HCT116 (cell line): Measurements from ENCODE around the gene SFT2D2. TPM values are rescaled to one million over a fixed set of nuclear protein-coding genes. Genes with fewer than 3 reads are reported as not detected.

Source experiments
- ATAC-seq: fragments of 200-7000 bp; cut with Tn5 transposase; 2 replicates; pipeline ENCODE4 v1.9.1; 2020; ENCODE audit warnings: mild to moderate bottlenecking, moderate library complexity
- BruUV-seq: library from RNA; stranded (reverse); fragments of 400-500 nt; replicated peaks from 2 replicates; lab custom pipeline; 2021; lab: Mats Ljungman, UMichigan
- CTCF ChIA-PET: fragments of 300-600 bp; sonication (Branson Sonifier 250); formaldehyde crosslinking; loops from one replicate; lab custom pipeline; 2021; ENCODE audit warnings: antibody characterized with exemption; lab: Charles Lee
- POLR2A ChIA-PET: fragments of 300-600, 350-600 bp; sonication (Branson Sonifier 250); formaldehyde crosslinking; loops from one replicate; lab custom pipeline; 2021; ENCODE audit warnings: antibody characterized with exemption; lab: Charles Lee
- RAD21 ChIA-PET, 2 experiments: fragments of 300-600 bp; sonication (Branson Sonifier 250); formaldehyde crosslinking; loops; one replicate each; lab custom pipeline; 2023; ENCODE audit warnings: low total read pairs in 2 of 2; ENCODE audit not compliant: uncharacterized antibody in 2 of 2, unreplicated experiment in 2 of 2, low non-redundant PET in 1 of 2; lab: Charles Lee
- DNase-seq: peaks from one replicate; pipeline ENCODE4 v3.0.0-alpha.2; 2010; ENCODE audit warnings: low read depth, low spot score
- H2AFZ ChIP-seq: fragments of 200-600 bp; shearing (Covaris generic), sonication (generic); 2 replicates; pipeline ENCODE4 v1.6.1; 2017; ENCODE audit warnings: low read depth, mixed run types, mixed read lengths, antibody characterized with exemption, low read length; ENCODE audit not compliant: poor library complexity, severe bottlenecking
- H3K27ac ChIP-seq: 2 replicates; pipeline ENCODE4 v1.5.1; 2012; ENCODE audit warnings: low read depth, low read length
- H3K27me3 ChIP-seq: fragments of 200-600 bp; sonication (generic); 2 replicates; pipeline ENCODE4 v1.6.1; 2016; ENCODE audit warnings: mixed run types, low read length, mixed read lengths; ENCODE audit not compliant: insufficient read depth
- H3K36me3 ChIP-seq, 2 experiments: fragments of 200-500 bp in 1 of 2; fragments of 200-600 bp in 1 of 2; sonication (Bioruptor generic) in 1 of 2; sonication (generic) in 1 of 2; 2 replicates each; pipeline versions ENCODE4 v1.5.1 to v1.6.1; 2014 to 2016; ENCODE audit warnings: low read length in 2 of 2, inconsistent platforms in 1 of 2, mixed read lengths in 1 of 2, mixed run types in 1 of 2; ENCODE audit not compliant: insufficient read depth in 2 of 2, control insufficient read depth in 1 of 2
- H3K4me1 ChIP-seq, 2 experiments: fragments of 200-600 bp in 1 of 2; sonication (generic) in 1 of 2; 2 replicates each; pipeline versions ENCODE4 v1.5.1 to v1.6.1; 2012 to 2017; ENCODE audit warnings: low read length in 2 of 2, inconsistent platforms in 1 of 2, mild to moderate bottlenecking in 1 of 2, mixed read lengths in 1 of 2, mixed run types in 1 of 2, moderate library complexity in 1 of 2; ENCODE audit not compliant: insufficient read depth in 2 of 2, control insufficient read depth in 1 of 2
- H3K4me2 ChIP-seq: fragments of 200-600 bp; sonication (generic); 2 replicates; pipeline ENCODE4 v1.6.1; 2017; ENCODE audit warnings: mixed run types, low read length, mixed read lengths
- H3K4me3 ChIP-seq, 2 experiments: fragments of 200-600 bp in 1 of 2; sonication (generic) in 1 of 2; replicated peaks in 1 of 2; 2 replicates each; pipeline ENCODE4 v1.5.1; 2011 to 2016; ENCODE audit warnings: low read length in 2 of 2, control low read depth in 1 of 2, low read depth in 1 of 2, mild to moderate bottlenecking in 1 of 2, mixed read lengths in 1 of 2, mixed run types in 1 of 2
- H3K79me2 ChIP-seq: fragments of 200-600 bp; sonication (generic); 2 replicates; pipeline ENCODE4 v1.6.1; 2017; ENCODE audit warnings: mild to moderate bottlenecking, mixed run types, low read length, moderate library complexity, mixed read lengths; ENCODE audit not compliant: insufficient read depth
- H3K9ac ChIP-seq: fragments of 200-600 bp; sonication (generic); 2 replicates; pipeline ENCODE4 v1.6.1; 2016; ENCODE audit warnings: low read length, mixed read lengths
- H3K9me2 ChIP-seq: fragments of 200-600 bp; sonication (generic), shearing (Covaris generic); 2 replicates; pipeline ENCODE4 v1.6.1; 2017; ENCODE audit warnings: mixed run types, mild to moderate bottlenecking, moderate library complexity; ENCODE audit not compliant: insufficient read depth
- H3K9me3 ChIP-seq, 2 experiments: fragments of 200-500 bp in 1 of 2; fragments of 200-600 bp in 1 of 2; sonication (Bioruptor generic) in 1 of 2; sonication (generic) in 1 of 2; 2 replicates each; pipeline ENCODE4 v1.6.1; 2014 to 2017; ENCODE audit warnings: low read length in 2 of 2, mixed read lengths in 2 of 2, inconsistent platforms in 1 of 2, low read depth in 1 of 2, mild to moderate bottlenecking in 1 of 2, mixed run types in 1 of 2, moderate library complexity in 1 of 2; ENCODE audit not compliant: control insufficient read depth in 1 of 2, insufficient read depth in 1 of 2
- H4K20me1 ChIP-seq: fragments of 200-600 bp; sonication (generic), shearing (Covaris generic); 2 replicates; pipeline ENCODE4 v1.6.1; 2017; ENCODE audit warnings: mixed run types, mild to moderate bottlenecking, moderate library complexity; ENCODE audit not compliant: insufficient read depth
- ATF3 ChIP-seq: IDR thresholded peaks from 2 replicates; pipeline ENCODE4 v1.6.1; 2012
- CEBPB ChIP-seq: IDR thresholded peaks from 2 replicates; pipeline ENCODE4 v1.6.1; 2012; ENCODE audit warnings: low read depth
- CTCF ChIP-seq, 3 experiments: fragments of 200-600 bp in 1 of 3; sonication (generic) in 1 of 3; IDR thresholded peaks in 2 of 3; conservative IDR thresholded peaks in 1 of 3; 2 replicates each; pipeline ENCODE4 v1.5.1; 2012 to 2017; ENCODE audit warnings: low read depth in 2 of 3, low read length in 2 of 3, antibody characterized with exemption in 1 of 3, borderline replicate concordance in 1 of 3, control low read depth in 1 of 3, mild to moderate bottlenecking in 1 of 3, mixed read lengths in 1 of 3, mixed run types in 1 of 3, moderate library complexity in 1 of 3; ENCODE audit not compliant: insufficient read depth in 1 of 3
- EGR1 ChIP-seq: IDR thresholded peaks from 2 replicates; pipeline ENCODE4 v1.6.1; 2012; ENCODE audit warnings: low read depth
- ELF1 ChIP-seq: IDR thresholded peaks from 2 replicates; pipeline ENCODE4 v1.6.1; 2012; ENCODE audit warnings: low read depth, borderline replicate concordance
- EZH2 ChIP-seq: fragments of 200-600 bp; sonication (generic); IDR thresholded peaks from 2 replicates; pipeline ENCODE4 v1.6.1; 2017; ENCODE audit warnings: antibody characterized with exemption, mixed run types
- EZH2phosphoT487 ChIP-seq: fragments of 200-600 bp; IDR thresholded peaks from 2 replicates; pipeline ENCODE4 v1.6.1; 2018; ENCODE audit warnings: antibody characterized with exemption, borderline replicate concordance
- FOSL1 ChIP-seq: IDR thresholded peaks from 2 replicates; pipeline ENCODE4 v1.6.1; 2012; ENCODE audit warnings: low read depth
- JUND ChIP-seq: IDR thresholded peaks from 2 replicates; pipeline ENCODE4 v1.6.1; 2012
- POLR2A ChIP-seq: IDR thresholded peaks from 2 replicates; pipeline ENCODE4 v1.7.0; 2011; ENCODE audit warnings: borderline replicate concordance; ENCODE audit not compliant: insufficient read depth, insufficient read length; ENCODE audit errors: extremely low read depth
- POLR2AphosphoS5 ChIP-seq: IDR thresholded peaks from 2 replicates; pipeline ENCODE4 v1.6.1; 2011; ENCODE audit warnings: mild to moderate bottlenecking, low read depth, low read length, moderate library complexity
- RAD21 ChIP-seq: IDR thresholded peaks from 2 replicates; pipeline ENCODE4 v1.6.1; 2012; ENCODE audit warnings: low read depth, mild to moderate bottlenecking
- REST ChIP-seq: IDR thresholded peaks from 2 replicates; pipeline ENCODE4 v1.6.1; 2012; ENCODE audit warnings: low read depth
- SIN3A ChIP-seq: IDR thresholded peaks from 2 replicates; pipeline ENCODE4 v1.6.1; 2012; ENCODE audit warnings: low read depth
- SP1 ChIP-seq: IDR thresholded peaks from 2 replicates; pipeline ENCODE4 v1.6.1; 2012; ENCODE audit warnings: low read depth
- TCF7L2 ChIP-seq: IDR thresholded peaks from 2 replicates; pipeline ENCODE4 v1.7.0; 2011; ENCODE audit warnings: borderline replicate concordance, inconsistent platforms; ENCODE audit not compliant: insufficient read depth, insufficient read length; ENCODE audit errors: extremely low read depth
- YY1 ChIP-seq: IDR thresholded peaks from 2 replicates; pipeline ENCODE4 v1.6.1; 2011; ENCODE audit warnings: low read length, low read depth, moderate library complexity, mild to moderate bottlenecking; ENCODE audit not compliant: insufficient replicate concordance; ENCODE audit errors: extremely low read depth
- ZBTB33 ChIP-seq: IDR thresholded peaks from 2 replicates; pipeline ENCODE4 v1.6.1; 2011; ENCODE audit warnings: mild to moderate bottlenecking, low read length, moderate library complexity; ENCODE audit not compliant: insufficient replicate concordance; ENCODE audit errors: extremely low read depth
- ZFX ChIP-seq: fragments of 450-650 bp; IDR thresholded peaks from 2 replicates; pipeline ENCODE4 v1.6.1; 2017
- ZNF274 ChIP-seq: fragments of 200-500 bp; sonication (Bioruptor generic); IDR thresholded peaks from 2 replicates; pipeline ENCODE4 v1.6.1; 2014; ENCODE audit warnings: mild to moderate bottlenecking, low read depth, low read length, inconsistent platforms
- intact Hi-C: fragments of 100-400 bp; cut with micrococcal nuclease; formaldehyde crosslinking; loops from 2 replicates; pipeline ENCODE4 v1.10.0; 2022
- total RNA-seq: library from RNA; stranded (reverse); gene quantifications from one replicate; pipeline ENCODE4 v1.2.1, GENCODE V29; 2021; ENCODE audit not compliant: unreplicated experiment

Gene SFT2D2
- total RNA-seq, 1 experiment from 2014 or later: 57.5 TPM

GRCh38 chr1:168264296-168264695 lies 38.5 kb downstream of the SFT2D2 start:
- ChIA-PET CTCF (no interaction called here), RAD21 (no interaction called here), POLR2A (no interaction called here)
- H3K4me2 ChIP-seq: no peak overlapping the region
- H4K20me1 ChIP-seq: no peaks in the 10 kb centered on the region
- no peaks in the 10 kb centered on the region for H3K9me2 ChIP-seq
- H3K9ac ChIP-seq: no peak overlapping the region
- intact Hi-C loops: no loop called here
- H3K9me3 ChIP-seq: no peaks in the 10 kb centered on the region; a peak in 1 of 4 replicates
- H3K36me3 ChIP-seq: no peaks in the 10 kb centered on the region
- ATAC-seq (no peak), DNase-seq (no peak)
- H3K4me3 ChIP-seq: no peak overlapping the region
- H3K79me2 ChIP-seq: no peaks in the 10 kb centered on the region
- H2AFZ ChIP-seq: no peak overlapping the region
- no peaks in the 10 kb centered on the region for H3K27me3 ChIP-seq
- TF ChIP-seq POLR2A (no peak), ZFX (no peak), FOSL1 (no peak), CEBPB (no peak), REST (no peak), CTCF (IDR thresholded peaks at IDR 0.05 in 2 of 3, conservative IDR thresholded peaks at IDR 0.05 in 1 of 3; ENCODE audit: borderline replicate concordance in 1 of 3, insufficient read depth in 1 of 3, low read depth in 2 of 3, low read length in 2 of 3) (no peak), ELF1 (no peak), RAD21 (no peak), JUND (no peak), ATF3 (no peak), EGR1 (no peak), EZH2phosphoT487 (no peak), ZNF274 (no peak), EZH2 (no peak), ZBTB33 (no peak), SIN3A (no peak), SP1 (no peak), POLR2AphosphoS5 (no peak), YY1 (no peak), TCF7L2 (no peak)
- H3K4me1 ChIP-seq: no peaks in the 10 kb centered on the region
- no peak overlapping the region for H3K27ac ChIP-seq
- no TSS peak for BruUV-seq
